ENCODE measurements around the gene USP6NL.

- TF ChIP-seq CTCF (IDR thresholded peaks at IDR 0.05; ENCODE audit: low read depth, low read length): no peak
- no peak for TF ChIP-seq EZH2phosphoT487 (IDR thresholded peaks at IDR 0.05; ENCODE audit: low read depth)
These were observed 130.8 kb downstream of the USP6NL start for GRCh38 chr10:11480687-11481086.
